HL-60 (cell line): Measurements from ENCODE around the gene AXIN1.

Experiments
- GABPA ChIP-seq: IDR thresholded peaks from 2 replicates; pipeline ENCODE4 v1.6.1; 2012; ENCODE audit warnings: low read depth
- POLR2AphosphoS5 ChIP-seq: IDR thresholded peaks from 2 replicates; pipeline ENCODE4 v1.6.1; 2012; ENCODE audit warnings: low read depth
- REST ChIP-seq: IDR thresholded peaks from 2 replicates; pipeline ENCODE4 v1.6.1; 2012; ENCODE audit warnings: low read depth; ENCODE audit not compliant: insufficient replicate concordance
- SPI1 ChIP-seq: IDR thresholded peaks from 2 replicates; pipeline ENCODE4 v1.6.1; 2012; ENCODE audit warnings: low read depth, mild to moderate bottlenecking, borderline replicate concordance
- TF ChIP-seq, protein P1 (sequence below): IDR thresholded peaks from one replicate; pipeline ENCODE4 v1.5.1; 2011; ENCODE audit warnings: low read length, control low read depth, inconsistent platforms; ENCODE audit not compliant: insufficient read depth

DNA sequence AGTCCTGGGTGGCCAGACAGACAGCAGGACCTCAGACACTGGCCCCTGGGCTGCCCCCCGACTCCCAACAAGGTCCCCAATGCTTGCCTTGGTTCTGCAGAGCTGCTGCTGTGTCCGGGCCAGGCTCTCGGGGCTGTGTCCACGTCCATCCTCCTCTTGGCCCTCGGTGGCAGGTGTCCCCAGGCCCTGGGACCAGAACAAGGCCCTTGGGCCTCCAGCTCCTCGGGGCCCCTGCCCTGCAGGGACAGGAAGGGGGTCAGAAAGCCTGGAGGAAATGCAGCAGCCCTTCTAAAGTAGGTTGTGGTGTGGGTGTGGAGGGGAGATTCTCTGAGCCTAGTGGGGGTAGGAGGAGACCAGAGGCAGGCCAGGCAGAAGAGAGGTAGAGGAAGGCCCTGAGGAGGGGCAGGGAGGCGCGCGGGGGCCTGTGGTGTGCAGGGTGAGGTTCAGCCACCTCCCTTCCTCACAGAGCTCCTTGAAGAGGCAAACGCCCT lies 2.5 kb upstream of the AXIN1 start:
- no peak for TF ChIP-seq REST
- TF ChIP-seq, protein P1, sequence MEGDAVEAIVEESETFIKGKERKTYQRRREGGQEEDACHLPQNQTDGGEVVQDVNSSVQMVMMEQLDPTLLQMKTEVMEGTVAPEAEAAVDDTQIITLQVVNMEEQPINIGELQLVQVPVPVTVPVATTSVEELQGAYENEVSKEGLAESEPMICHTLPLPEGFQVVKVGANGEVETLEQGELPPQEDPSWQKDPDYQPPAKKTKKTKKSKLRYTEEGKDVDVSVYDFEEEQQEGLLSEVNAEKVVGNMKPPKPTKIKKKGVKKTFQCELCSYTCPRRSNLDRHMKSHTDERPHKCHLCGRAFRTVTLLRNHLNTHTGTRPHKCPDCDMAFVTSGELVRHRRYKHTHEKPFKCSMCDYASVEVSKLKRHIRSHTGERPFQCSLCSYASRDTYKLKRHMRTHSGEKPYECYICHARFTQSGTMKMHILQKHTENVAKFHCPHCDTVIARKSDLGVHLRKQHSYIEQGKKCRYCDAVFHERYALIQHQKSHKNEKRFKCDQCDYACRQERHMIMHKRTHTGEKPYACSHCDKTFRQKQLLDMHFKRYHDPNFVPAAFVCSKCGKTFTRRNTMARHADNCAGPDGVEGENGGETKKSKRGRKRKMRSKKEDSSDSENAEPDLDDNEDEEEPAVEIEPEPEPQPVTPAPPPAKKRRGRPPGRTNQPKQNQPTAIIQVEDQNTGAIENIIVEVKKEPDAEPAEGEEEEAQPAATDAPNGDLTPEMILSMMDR = no peak
- no peak for TF ChIP-seq SPI1
- no peak for TF ChIP-seq POLR2AphosphoS5
- no peak for TF ChIP-seq GABPA
